Neuronal stem cell (in vitro differentiated cells): ENCODE data around the gene RBM6.

Experiments used
- DNase-seq: peaks from one replicate; pipeline ENCODE4 v3.0.0-alpha.2; 2013; ENCODE audit warnings: low spot score
- H2AFZ ChIP-seq: one replicate; pipeline ENCODE4 v1.6.1; 2013; ENCODE audit warnings: mild to moderate bottlenecking, low read length, inconsistent platforms
- H2AK5ac ChIP-seq: 2 replicates; pipeline ENCODE4 v1.6.1; 2013; ENCODE audit warnings: low read depth, mild to moderate bottlenecking, inconsistent platforms, low read length, moderate library complexity, mixed read lengths
- H2BK120ac ChIP-seq: 2 replicates; pipeline ENCODE4 v1.6.1; 2013; ENCODE audit warnings: low read depth, mild to moderate bottlenecking, inconsistent platforms, low read length, moderate library complexity, mixed read lengths
- H2BK12ac ChIP-seq: one replicate; pipeline ENCODE4 v1.6.1; 2013; ENCODE audit warnings: low read length, inconsistent platforms
- H2BK15ac ChIP-seq: 2 replicates; pipeline ENCODE4 v1.6.1; 2013; ENCODE audit warnings: mild to moderate bottlenecking, low read length, inconsistent platforms, mixed read lengths
- H2BK5ac ChIP-seq: one replicate; pipeline ENCODE4 v1.6.1; 2013; ENCODE audit warnings: inconsistent platforms, mild to moderate bottlenecking, low read length, moderate library complexity
- H3K14ac ChIP-seq: one replicate; pipeline ENCODE4 v1.6.1; 2013; ENCODE audit warnings: low read length, inconsistent platforms
- H3K18ac ChIP-seq: 2 replicates; pipeline ENCODE4 v1.6.1; 2013; ENCODE audit warnings: low read length, inconsistent platforms
- H3K23ac ChIP-seq: 2 replicates; pipeline ENCODE4 v1.6.1; 2013; ENCODE audit warnings: low read depth, mild to moderate bottlenecking, mixed read lengths, low read length, inconsistent platforms; ENCODE audit not compliant: poor library complexity
- H3K27ac ChIP-seq: replicated peaks from 3 replicates; pipeline ENCODE4 v1.5.1; 2013; ENCODE audit warnings: low read length, inconsistent platforms
- H3K27me3 ChIP-seq, 3 experiments: 2 replicates each; pipeline ENCODE4 v1.6.1; 2013; ENCODE audit warnings: low read length in 3 of 3, mild to moderate bottlenecking in 2 of 3, inconsistent platforms in 1 of 3, low read depth in 1 of 3, mixed read lengths in 1 of 3, moderate library complexity in 1 of 3; ENCODE audit not compliant: control insufficient read depth in 3 of 3, insufficient read depth in 3 of 3
- H3K36me3 ChIP-seq, 2 donors: replicated peaks in 1 of 2; 2 replicates each; pipeline ENCODE4 v1.6.1; 2013; ENCODE audit warnings: low read length in 2 of 2; ENCODE audit not compliant: control insufficient read depth in 2 of 2, insufficient read depth in 2 of 2
- H3K4ac ChIP-seq: 2 replicates; pipeline ENCODE4 v1.6.1; 2013; ENCODE audit warnings: inconsistent platforms, mild to moderate bottlenecking, low read length, moderate library complexity
- H3K4me1 ChIP-seq, 2 donors: 1 replicate in 1 of 2; 2 replicates in 1 of 2; pipeline ENCODE4 v1.6.1; 2013; ENCODE audit warnings: low read length in 2 of 2, low read depth in 1 of 2; ENCODE audit not compliant: control insufficient read depth in 2 of 2, insufficient read depth in 1 of 2
- H3K4me2 ChIP-seq: one replicate; pipeline ENCODE4 v1.6.1; 2013; ENCODE audit warnings: mild to moderate bottlenecking, low read length, inconsistent platforms; ENCODE audit not compliant: insufficient read depth, poor library complexity, severe bottlenecking
- H3K4me3 ChIP-seq, 2 donors: 2 replicates each; pipeline ENCODE4 v1.5.1; 2013; ENCODE audit warnings: low read length in 2 of 2, mild to moderate bottlenecking in 2 of 2, inconsistent platforms in 1 of 2, moderate library complexity in 1 of 2
- H3K79me1 ChIP-seq: one replicate; pipeline ENCODE4 v1.6.1; 2013; ENCODE audit warnings: low read depth, mild to moderate bottlenecking, inconsistent platforms, low read length, moderate library complexity
- H3K9ac ChIP-seq: one replicate; pipeline ENCODE4 v1.6.1; 2013; ENCODE audit warnings: mild to moderate bottlenecking, low read depth, low read length, inconsistent platforms; ENCODE audit not compliant: poor library complexity
- H3K9me3 ChIP-seq, 2 donors: replicated peaks in 1 of 2; 2 replicates each; pipeline versions ENCODE3 to v1.6.1; 2013; ENCODE audit warnings: low read length in 2 of 2, mild to moderate bottlenecking in 2 of 2, inconsistent platforms in 1 of 2, low read depth in 1 of 2, mixed read lengths in 1 of 2, moderate library complexity in 1 of 2; ENCODE audit not compliant: control insufficient read depth in 2 of 2, insufficient read depth in 1 of 2
- H4K8ac ChIP-seq: one replicate; pipeline ENCODE4 v1.6.1; 2013; ENCODE audit warnings: low read depth, mild to moderate bottlenecking, inconsistent platforms, low read length, moderate library complexity
- H4K91ac ChIP-seq: one replicate; pipeline ENCODE4 v1.6.1; 2013; ENCODE audit warnings: low read length, low read depth, mild to moderate bottlenecking, inconsistent platforms; ENCODE audit not compliant: poor library complexity
- WGBS, 2 donors: extraction: QIAGEN DNeasy Blood & Tissue Kit; methylation state at CpG; one replicate each; pipeline ENCODE4 v1.1.7; 2013; ENCODE audit warnings: missing lambda C conversion rate in 2 of 2, mixed read lengths in 1 of 2; ENCODE audit not compliant: insufficient read length in 2 of 2, insufficient replicate concordance in 1 of 2; ENCODE audit errors: extremely low coverage in 2 of 2; 5-methylcytosine and 5-hydroxymethylcytosine counted together

RBM6 gene

DNA sequence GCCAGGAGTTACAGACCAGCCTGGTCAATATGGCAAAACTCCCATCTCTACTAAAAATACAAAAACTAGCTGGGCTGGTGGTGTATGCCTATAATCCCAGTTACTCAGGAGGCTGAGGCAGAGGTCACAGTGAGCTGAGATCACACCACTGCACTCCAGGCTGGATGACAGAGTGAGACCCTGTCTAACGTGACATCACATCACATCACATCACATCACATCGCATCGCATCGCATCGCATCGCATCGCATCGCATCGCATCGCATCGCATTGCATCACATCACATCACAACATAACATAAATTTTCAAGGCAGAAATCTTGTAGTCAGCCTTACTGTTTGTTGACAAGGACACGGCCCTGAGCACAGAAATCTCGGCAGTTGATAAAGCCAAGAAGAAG, 44.4 kb downstream of the RBM6 start:
- no peaks in the 10 kb centered on the region for H3K9me3 ChIP-seq
- H4K8ac ChIP-seq = no peak overlapping the region
- no peak overlapping the region for H2BK12ac ChIP-seq
- no peak overlapping the region for H2BK15ac ChIP-seq
- H2AFZ ChIP-seq = no peak overlapping the region
- H4K91ac ChIP-seq = no peak overlapping the region
- DNase-seq = no peak
- no peak overlapping the region for H2BK120ac ChIP-seq
- H3K4ac ChIP-seq = no peak overlapping the region
- no peak overlapping the region for H2AK5ac ChIP-seq
- H3K18ac ChIP-seq = no peak overlapping the region
- WGBS, 2 donors = no CpG with 5 or more reads among the region's 13 CpGs
- no peak overlapping the region for H3K4me2 ChIP-seq
- H3K4me1 ChIP-seq = no peaks in the 10 kb centered on the region
- no peak overlapping the region for H3K4me3 ChIP-seq
- H3K14ac ChIP-seq = no peak overlapping the region
- peaks cover 7% of the 10 kb centered on the region for H3K79me1 ChIP-seq
- peaks cover 5 to 42% of the 10 kb centered on the region in 2 donors for H3K36me3 ChIP-seq
- H3K27me3 ChIP-seq = no peaks in the 10 kb centered on the region
- H3K27ac ChIP-seq = no peak overlapping the region
- no peak overlapping the region for H2BK5ac ChIP-seq
- H3K9ac ChIP-seq = no peak overlapping the region
- H3K23ac ChIP-seq = no peak overlapping the region

GRCh38 chr3:49992326-49992725, 52.4 kb downstream of the RBM6 start:
- H3K18ac ChIP-seq = no peak overlapping the region
- H2BK15ac ChIP-seq = no peak overlapping the region
- no peak overlapping the region for H3K27ac ChIP-seq
- H3K4me2 ChIP-seq = no peak overlapping the region
- no peak overlapping the region for H2AK5ac ChIP-seq
- H3K4ac ChIP-seq = no peak overlapping the region
- no peak overlapping the region for H4K91ac ChIP-seq
- no CpG with 5 or more reads among the region's 2 CpGs for WGBS, 2 donors
- H3K27me3 ChIP-seq = no peaks in the 10 kb centered on the region
- no peak overlapping the region for H3K9ac ChIP-seq
- peaks cover 2 to 77% of the 10 kb centered on the region in 2 donors for H3K36me3 ChIP-seq
- no peak overlapping the region for H2BK5ac ChIP-seq
- H2BK120ac ChIP-seq = no peak overlapping the region
- H3K9me3 ChIP-seq = no peaks in the 10 kb centered on the region
- no peak overlapping the region for H3K23ac ChIP-seq
- no peak overlapping the region for H3K14ac ChIP-seq
- H2BK12ac ChIP-seq = no peak overlapping the region
- no peaks in the 10 kb centered on the region for H3K4me1 ChIP-seq
- H4K8ac ChIP-seq = no peak overlapping the region
- H3K79me1 ChIP-seq = peaks cover 2% of the 10 kb centered on the region
- no peak for DNase-seq
- no peak overlapping the region for H2AFZ ChIP-seq
- H3K4me3 ChIP-seq = no peak overlapping the region

GRCh38 chr3:49994476-49994875, 54.5 kb downstream of the RBM6 start:
- no peak overlapping the region for H3K14ac ChIP-seq
- no peak overlapping the region for H3K9ac ChIP-seq
- H3K23ac ChIP-seq = no peak overlapping the region
- no peaks in the 10 kb centered on the region for H3K79me1 ChIP-seq
- H3K27ac ChIP-seq = no peak overlapping the region
- H3K4me1 ChIP-seq = no peaks in the 10 kb centered on the region
- peaks cover 2 to 80% of the 10 kb centered on the region in 2 donors for H3K36me3 ChIP-seq
- no peaks in the 10 kb centered on the region for H3K9me3 ChIP-seq
- H2BK5ac ChIP-seq = no peak overlapping the region
- H3K4me3 ChIP-seq = no peak overlapping the region
- no peak overlapping the region for H3K4me2 ChIP-seq
- no peak overlapping the region for H4K91ac ChIP-seq
- H3K27me3 ChIP-seq = no peaks in the 10 kb centered on the region
- WGBS, 2 donors = no CpG with 5 or more reads among the region's 1 CpG
- no peak overlapping the region for H3K18ac ChIP-seq
- no peak overlapping the region for H2AK5ac ChIP-seq
- DNase-seq = no peak
- no peak overlapping the region for H2AFZ ChIP-seq
- H2BK120ac ChIP-seq = no peak overlapping the region
- H2BK15ac ChIP-seq = no peak overlapping the region
- H4K8ac ChIP-seq = no peak overlapping the region
- no peak overlapping the region for H3K4ac ChIP-seq
- H2BK12ac ChIP-seq = no peak overlapping the region

GRCh38 chr3:49996016-49996415, 56.1 kb downstream of the RBM6 start:
- H3K27me3 ChIP-seq = no peaks in the 10 kb centered on the region
- H2AFZ ChIP-seq = no peak overlapping the region
- H2BK15ac ChIP-seq = no peak overlapping the region
- no peak overlapping the region for H2BK12ac ChIP-seq
- WGBS, 2 donors = no CpG with 5 or more reads among the region's 2 CpGs
- no peak overlapping the region for H2BK5ac ChIP-seq
- H3K79me1 ChIP-seq = no peaks in the 10 kb centered on the region
- no peak overlapping the region for H3K4me2 ChIP-seq
- no peak overlapping the region for H2BK120ac ChIP-seq
- DNase-seq = no peak
- peaks cover 3 to 78% of the 10 kb centered on the region in 2 donors for H3K36me3 ChIP-seq
- no peak overlapping the region for H3K18ac ChIP-seq
- no peak overlapping the region for H3K23ac ChIP-seq
- H3K14ac ChIP-seq = no peak overlapping the region
- H3K4me1 ChIP-seq = no peaks in the 10 kb centered on the region
- H3K4me3 ChIP-seq = no peak overlapping the region
- no peaks in the 10 kb centered on the region for H3K9me3 ChIP-seq
- no peak overlapping the region for H3K27ac ChIP-seq
- H3K9ac ChIP-seq = no peak overlapping the region
- no peak overlapping the region for H2AK5ac ChIP-seq
- no peak overlapping the region for H3K4ac ChIP-seq
- H4K91ac ChIP-seq = no peak overlapping the region
- H4K8ac ChIP-seq = no peak overlapping the region
